HG03354 (cell line): ENCODE data around the gene ZNF420.
"Not testable (repeated sequence)": the region's sequence is repeated elsewhere in the genome, so short reads cannot be mapped to it uniquely, and the experiment has no call there.

Source experiments
- ATAC-seq: cut with Tn5 transposase; IDR thresholded peaks from one replicate; pipeline ENCODE4 v1.9.1; 2021; ENCODE audit warnings: mild to moderate bottlenecking; ENCODE audit not compliant: unreplicated experiment, poor library complexity, severe bottlenecking

Gene ZNF420

DNA sequence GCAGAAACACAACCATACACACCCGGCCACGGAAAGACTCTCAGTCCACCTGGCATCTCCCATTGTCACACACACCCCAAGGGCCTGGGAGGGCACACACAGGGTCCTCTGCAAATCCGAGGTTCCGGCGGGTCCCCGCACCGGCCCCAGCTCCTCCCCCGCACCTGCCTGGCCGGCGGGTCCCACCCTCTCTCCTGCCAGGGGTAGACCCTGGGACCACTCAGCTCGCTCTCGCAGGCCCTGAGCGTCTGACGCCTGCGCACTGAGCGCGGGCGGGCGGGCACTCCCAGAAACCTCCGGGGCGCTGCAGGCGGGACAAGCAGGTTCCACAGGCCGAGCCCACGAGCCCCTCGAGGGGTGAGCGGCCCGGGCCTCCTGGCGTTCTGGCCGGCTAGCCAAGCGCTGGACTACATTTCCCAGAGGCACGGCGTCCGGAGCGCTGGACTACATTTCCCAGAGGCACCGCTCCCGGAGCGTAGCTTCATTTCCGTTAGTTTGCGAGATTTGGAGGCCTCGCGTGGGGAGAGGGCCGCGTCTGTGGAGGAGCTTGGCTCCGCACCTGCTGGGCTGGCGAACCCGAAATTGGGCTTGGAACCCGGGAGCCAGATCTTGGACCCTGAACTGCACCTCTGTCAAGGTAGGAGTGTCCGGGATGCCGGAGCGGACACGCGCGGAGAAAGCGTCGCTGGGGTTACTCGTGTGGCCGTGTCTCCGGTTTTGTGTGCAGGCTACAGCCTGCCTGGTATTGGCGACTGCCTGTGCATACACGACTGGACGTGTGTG is at the start of gene ZNF420:
TSS of gene ZNF420 (plus strand) at position 500 of the 783 bp plus-strand sequence. CDS start 10,686 bp downstream, outside the sequence.
- ATAC-seq = peak; percentile 97

DNA sequence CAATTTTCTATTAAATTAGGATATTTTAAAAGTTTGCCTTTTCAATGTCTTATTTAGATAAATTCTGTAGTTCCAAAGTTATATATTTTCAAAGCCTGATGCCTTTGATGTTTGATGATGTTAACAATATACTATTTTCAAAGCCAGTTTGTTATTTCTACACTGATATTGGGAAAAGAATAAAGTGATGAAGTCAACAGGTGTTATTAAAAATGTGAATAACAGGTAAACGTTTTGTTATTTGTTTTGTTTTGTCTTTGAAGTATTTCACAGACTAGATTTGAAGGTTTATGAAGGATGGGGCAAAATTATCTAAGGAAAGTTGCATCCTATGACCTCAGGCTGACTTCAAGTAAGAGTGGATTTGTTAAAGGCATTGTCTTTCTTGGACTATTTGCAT is 33.1 kb upstream of the ZNF420 start:
- ATAC-seq = no peak

DNA sequence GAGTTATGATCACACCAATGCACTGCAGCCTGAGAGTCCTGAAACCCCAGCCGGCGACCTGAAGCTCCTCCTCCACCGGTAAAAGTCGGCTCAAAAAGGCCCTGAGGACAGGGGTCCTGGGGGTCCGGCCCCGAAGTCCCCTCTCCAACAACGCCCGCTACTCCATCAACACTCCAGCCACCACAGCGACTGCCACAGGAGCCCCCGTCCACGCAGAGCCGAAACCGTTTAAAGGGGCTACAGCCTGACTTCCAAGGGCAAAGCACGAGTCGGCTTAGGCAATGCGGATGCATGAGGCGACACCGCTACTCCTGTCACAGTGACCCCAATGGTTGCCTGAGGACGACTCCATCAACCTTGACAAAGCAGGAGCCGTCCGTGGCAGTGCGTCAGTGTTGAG is 22.9 kb upstream of the ZNF420 start:
- no peak for ATAC-seq

DNA sequence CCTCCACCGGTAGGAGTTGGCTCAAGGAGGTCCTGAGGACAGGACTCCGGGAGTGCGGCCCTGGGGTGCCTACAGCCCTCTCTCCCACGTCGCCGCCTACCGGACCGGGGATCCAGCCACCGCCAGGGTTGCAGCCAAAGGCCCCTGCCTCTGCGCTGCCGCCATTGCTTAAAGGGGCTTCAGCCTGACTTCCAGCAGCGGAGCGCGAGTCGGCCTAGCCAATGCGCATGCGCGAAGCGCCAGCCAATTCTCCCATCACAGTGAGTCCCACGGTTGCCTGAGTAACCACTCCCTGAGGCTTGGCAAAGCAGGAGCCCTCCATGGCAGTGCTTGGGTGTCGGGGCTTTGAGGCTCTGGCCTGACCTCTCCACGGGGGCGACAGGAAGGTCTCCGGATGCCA is 21.5 kb upstream of the ZNF420 start:
- ATAC-seq = no peak

DNA sequence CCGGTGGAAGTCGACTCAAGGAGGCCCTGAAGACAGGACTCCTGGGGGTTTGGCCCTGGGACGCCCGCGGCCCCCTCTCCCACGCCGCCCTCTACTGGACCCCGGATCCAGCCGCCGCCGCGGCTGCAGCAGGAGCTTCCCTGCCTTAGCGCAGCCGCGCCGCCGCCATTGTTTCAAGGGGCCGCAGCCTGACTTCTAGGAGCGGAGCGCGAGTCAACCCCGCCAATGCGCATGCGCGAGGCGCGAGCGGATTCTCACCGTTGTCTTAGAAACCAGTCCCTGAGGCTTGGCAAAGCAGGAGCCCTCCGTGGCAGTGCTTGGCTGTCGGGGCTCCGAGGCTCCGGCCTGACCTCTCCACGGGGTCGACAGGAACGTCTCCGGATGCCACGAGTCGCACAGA is 19.1 kb upstream of the ZNF420 start:
- ATAC-seq = no peak

DNA sequence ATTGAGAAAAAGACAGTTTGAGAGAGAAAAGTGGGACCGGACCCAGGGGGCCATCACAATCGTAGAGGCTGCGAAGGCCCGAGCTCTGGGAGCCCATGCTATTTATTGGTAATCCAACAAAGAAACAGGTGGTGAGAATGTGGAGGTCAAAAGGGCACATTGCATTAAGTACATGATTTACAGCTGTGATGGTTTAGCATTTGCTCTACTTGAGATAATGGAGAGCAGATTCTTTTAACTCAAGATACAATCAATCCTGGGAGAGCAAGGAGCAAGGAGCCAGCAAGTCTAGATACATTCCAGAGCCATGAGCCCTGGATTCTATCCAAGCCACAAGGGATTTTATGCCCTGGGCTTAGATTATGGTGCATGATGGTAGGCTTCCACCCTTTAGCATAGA is 13.3 kb upstream of the ZNF420 start:
- ATAC-seq = not testable (repeated sequence)

DNA sequence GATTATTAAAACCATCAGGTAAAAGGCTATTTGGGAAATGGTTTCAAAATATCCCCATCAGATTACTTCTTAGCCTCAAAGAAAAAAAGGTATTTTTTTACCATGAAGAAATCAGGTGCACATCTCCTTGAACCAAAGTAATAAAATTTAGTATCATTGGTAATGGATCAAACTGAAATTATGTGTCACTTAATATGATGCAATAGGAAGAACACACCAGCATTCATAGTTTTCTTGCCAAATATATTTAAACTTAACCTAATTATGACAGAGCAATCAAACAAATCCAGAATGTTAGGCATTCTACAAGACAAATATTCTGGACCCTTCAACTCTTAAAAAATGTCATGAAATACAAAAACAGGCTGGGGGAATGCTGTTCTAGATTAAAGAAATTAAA is 4.1 kb upstream of the ZNF420 start:
- ATAC-seq = no peak

DNA sequence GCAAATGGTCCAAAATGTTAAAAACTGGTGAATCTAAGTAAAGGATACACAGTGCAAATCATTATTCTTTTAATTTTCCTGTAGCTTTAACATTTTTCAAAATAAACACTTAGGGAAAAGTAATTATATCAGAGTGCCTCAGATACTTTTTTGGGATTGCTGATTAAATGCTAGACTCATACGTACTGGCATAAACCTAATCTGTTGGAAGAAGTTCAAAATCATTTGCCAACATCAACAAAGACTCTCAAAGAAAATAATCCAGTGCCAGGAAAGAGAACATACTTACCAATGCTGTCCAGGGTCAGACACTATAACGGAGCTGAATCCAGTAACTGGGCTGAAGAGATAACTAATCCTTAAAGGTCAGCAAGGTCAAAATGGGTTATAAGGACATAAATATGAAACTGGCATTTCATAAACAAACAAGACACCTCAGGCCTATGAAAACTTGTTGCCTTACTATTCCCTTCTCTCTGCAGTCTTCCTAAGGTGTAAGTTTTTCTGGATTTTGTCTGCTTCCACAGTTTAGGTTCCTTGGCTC is 3.3 kb upstream of the ZNF420 start:
- no peak for ATAC-seq

DNA sequence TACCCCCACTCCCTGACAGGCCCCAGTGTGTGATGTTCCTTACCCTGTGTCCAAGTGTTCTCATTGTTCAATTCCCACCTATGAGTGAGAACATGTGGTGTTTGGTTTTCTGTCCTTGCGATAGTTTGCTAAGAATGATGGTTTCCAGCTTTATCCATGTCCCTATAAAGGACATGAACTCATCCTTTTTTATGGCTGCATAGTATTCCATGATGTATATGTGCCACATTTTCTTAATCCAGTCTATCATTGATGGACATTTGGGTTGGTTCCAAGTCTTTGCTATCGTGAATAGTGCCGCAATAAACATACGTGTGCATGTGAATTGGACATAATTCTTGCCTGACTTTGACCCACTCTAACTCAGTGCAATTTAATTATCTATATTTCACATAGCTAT is 1.7 kb upstream of the ZNF420 start:
- not testable (repeated sequence) for ATAC-seq

DNA sequence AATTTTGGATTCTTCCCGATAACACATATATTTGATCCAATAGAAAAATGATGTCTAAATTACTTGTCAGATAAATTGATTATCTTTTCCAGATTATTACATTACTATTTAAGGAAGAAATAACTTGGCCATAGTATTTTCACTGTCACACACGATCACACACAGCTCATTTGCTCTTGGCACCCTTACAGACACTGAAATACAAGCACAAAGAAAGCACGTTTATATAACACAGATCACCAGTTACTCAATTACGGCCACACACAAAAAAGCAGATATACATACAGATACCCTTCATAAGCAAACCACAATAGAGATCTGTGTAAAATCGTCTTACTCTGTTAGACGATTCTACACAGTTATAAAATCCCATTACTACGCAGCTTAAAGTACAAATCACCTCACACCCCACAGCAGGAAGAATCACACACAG is 716 bp upstream of the ZNF420 start:
- no peak for ATAC-seq

DNA sequence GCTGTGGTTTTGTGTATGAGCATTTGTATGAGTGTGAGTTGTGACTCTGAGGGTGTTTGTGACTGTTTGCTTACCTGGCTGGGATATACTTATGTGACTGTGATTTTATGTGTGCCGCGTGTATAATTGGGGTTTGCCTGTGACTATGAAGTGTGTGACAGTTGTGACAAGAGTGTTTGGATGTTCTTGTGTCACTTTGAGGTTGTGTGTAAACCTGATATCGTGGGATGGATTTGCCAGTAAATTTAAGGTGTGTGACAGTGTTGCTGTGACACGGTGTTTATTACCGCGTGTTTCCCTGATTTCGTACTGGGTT is 442 bp downstream of the ZNF420 start:
- no peak for ATAC-seq

DNA sequence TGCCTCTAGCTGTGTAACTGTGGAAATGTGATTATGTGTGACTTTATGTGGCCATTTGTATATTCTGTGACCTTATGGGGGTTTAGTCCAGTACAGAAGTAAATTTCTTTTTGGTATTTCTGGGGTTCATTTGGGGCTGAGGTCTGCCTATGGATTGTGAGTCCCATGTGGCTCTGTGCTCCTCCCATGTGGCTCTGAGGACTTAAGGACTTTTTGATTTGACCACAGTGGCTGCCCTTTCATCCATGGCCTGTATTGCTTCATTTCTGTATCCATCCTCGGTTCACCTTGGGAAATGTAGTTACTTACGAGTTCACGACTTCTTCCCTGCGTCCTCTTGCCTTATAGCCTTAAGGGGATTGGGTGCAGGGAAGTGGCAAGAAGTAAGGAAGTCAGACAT is 1.0 kb downstream of the ZNF420 start:
- no peak for ATAC-seq

DNA sequence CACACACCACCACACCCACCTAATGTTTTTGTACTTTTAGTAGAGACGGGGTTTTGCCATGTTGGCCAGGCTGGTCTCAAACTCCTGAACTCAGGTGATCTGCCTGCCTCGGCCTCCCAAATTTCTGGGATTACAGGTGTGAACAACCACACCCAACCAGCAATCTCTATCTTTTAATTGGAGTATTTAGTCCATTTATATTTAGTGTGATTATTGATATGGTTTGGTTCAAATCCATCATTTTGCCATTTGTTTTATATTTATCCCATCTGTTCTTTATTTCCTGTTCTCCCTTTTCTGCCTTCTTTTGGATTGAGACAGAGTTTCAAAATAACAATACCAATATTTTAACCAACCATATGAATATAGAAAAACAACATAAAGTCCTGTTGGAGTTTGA is 4.1 kb downstream of the ZNF420 start:
- no peak for ATAC-seq

DNA sequence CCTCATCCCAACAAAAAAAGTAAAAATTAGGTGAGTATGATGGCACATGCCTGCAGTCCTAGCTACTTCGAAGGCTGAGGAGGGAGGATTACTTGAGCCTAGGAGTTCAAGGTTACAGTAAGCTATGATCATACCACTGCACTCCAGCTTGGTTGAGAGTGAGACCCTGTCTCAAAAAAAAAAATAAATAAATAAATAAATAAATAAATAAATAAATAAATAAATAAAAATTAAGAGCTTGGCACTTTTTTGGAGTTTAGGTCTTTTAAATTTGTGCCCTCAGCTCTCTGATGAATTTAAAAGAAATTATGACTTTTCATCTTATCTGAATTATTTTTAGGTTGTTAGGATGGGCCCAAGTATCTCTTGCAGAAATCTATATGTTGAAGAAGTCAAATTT is 8.9 kb downstream of the ZNF420 start:
- ATAC-seq = no peak

DNA sequence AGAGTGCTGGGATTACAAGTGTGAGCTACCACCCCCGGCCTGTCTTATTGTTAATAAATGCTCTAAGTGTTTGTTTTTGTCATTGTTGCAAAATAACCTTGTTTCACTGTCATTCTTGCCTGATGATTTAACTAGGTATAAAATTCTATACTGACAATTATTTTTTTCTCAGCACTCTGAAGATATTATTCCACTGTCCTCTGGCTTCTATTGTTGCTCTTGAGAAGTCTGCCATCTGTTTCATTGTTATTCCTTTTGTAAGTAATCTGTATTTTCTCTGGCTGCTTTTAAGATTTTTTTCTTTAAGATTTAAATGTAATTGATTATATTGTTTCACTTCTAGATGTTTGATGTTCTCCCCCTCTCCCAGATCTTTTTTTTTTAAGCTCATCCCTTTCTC is 17.6 kb downstream of the ZNF420 start:
- ATAC-seq = no peak

DNA sequence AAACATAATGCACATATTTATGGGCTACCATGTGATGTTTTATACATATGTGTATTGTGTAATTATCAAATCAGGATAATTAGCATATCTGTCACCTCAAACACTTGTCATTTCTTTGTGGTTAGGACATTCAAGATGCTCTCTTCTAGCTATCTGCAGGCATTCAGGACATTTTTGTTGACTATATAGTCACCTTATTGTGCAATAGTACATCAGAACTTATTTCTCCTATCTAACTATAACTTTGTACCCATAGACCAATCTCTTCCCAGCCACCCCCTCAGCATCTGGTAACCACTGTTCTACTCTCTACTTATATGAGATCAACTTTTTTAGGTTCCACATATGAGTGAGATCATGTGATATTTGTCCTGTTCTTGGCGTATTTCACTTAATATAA is 20.3 kb downstream of the ZNF420 start:
- no peak for ATAC-seq

DNA sequence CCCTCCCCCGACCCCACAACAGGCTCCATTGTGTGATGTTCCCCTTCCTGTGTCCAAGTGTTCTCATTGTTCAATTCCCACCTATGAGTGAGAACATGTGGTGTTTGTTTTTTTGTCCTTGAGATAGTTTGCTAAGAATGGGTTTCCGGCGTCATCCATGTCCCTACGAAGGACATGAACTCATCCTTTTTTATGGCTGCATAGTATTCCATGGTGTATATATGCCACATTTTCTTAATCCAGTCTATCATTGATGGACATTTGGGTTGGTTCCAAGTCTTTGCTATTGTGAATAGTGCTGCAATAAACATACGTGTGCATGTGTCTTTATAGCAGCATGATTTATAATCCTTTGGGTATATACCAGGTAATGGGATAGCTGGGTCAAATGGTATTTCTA is 25.9 kb downstream of the ZNF420 start:
- ATAC-seq = not testable (repeated sequence)

DNA sequence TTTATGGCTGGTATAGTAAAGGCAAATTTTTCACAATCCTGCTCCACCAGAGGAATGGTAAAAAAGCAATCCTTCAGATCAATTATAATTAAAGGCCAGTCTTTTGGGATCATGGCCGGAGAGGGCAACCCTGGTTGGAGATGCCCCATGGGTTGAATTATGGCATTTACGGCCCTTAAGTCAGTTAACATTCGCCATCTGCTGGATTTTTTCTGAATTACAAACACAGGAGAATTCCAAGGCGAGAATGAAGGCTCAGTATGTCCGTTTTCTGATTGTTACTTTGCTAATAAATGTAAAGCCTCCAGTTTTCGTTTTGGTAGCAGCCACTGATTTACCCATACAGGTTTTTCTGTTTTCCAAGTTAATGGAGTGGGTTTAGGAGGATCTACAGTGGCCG is 33.5 kb downstream of the ZNF420 start:
- not testable (repeated sequence) for ATAC-seq

DNA sequence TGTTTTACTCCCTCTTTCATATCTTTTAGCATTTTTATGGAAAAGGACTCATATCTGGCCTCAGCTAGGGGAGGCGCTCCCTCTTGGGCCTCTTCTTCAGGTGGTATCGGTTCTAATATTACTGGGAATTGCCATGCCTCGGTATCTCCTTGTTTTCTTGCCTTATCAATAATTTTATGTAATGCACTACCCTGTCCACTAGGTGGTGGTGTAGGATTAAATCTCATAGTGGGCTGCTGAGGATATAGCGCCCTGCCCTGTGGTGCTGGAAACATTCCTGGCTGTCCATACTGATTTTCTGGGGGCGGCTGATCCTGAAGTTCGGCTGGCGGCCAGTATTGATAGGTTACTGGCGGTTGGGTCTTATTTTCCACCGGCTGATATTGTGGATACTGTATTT is 35.8 kb downstream of the ZNF420 start:
- ATAC-seq = no peak

DNA sequence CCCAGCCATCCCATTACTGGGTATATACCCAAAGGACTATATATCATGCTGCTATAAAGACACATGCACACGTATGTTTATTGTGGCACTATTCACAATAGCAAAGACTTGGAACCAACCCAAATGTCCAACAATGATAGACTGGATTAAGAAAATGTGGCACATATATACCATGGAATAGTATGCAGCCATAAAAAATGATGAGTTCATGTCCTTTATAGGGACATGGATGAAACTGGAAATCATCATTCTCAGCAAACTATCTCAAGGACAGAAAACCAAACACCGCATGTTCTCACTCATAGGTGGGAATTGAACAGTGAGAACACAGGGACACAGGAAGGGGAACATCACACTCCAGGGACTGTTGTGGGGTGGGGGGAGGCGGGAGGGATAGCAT is 43.9 kb downstream of the ZNF420 start:
- ATAC-seq = not testable (repeated sequence)

DNA sequence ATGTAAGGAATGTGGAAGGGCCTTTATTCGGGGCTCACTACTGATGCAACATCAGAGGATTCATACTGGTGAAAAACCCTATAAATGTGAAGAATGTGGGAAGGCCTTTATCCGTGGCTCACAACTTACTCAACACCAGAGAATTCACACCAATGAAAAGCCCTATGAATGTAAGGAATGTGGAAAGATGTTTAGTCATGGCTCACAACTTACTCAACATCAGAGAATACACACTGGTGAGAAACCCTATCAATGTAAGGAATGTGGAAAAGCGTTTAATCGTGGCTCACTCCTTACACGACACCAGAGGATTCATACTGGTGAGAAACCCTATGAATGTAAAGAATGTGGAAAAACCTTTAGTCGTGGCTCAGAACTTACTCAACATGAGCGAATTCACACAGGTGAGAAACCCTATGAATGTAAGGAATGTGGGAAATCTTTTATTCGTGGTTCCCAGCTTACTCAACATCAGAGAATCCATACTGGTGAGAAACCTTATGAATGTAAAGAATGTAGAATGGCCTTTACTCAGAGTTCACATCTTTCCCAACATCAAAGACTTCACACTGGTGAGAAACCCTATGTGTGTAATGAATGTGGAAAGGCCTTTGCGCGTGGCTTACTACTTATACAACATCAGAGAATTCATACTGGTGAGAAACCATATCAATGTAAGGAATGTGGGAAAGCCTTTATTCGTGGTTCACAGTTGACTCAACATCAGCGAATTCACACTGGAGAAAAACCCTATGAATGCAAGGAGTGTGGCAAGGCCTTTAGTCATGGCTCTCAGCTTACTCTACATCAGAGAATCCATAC is 50.0 kb downstream of the ZNF420 start:
- ATAC-seq = no peak
